ENCODE measurements around the gene SAPCD2. TPM values are rescaled to one million over a fixed set of nuclear protein-coding genes. Genes with fewer than 3 reads are reported as not detected.

Gene SAPCD2
- total RNA-seq, 2 donors from 2014 or later: 5.6 to 21.9 TPM

DNA sequence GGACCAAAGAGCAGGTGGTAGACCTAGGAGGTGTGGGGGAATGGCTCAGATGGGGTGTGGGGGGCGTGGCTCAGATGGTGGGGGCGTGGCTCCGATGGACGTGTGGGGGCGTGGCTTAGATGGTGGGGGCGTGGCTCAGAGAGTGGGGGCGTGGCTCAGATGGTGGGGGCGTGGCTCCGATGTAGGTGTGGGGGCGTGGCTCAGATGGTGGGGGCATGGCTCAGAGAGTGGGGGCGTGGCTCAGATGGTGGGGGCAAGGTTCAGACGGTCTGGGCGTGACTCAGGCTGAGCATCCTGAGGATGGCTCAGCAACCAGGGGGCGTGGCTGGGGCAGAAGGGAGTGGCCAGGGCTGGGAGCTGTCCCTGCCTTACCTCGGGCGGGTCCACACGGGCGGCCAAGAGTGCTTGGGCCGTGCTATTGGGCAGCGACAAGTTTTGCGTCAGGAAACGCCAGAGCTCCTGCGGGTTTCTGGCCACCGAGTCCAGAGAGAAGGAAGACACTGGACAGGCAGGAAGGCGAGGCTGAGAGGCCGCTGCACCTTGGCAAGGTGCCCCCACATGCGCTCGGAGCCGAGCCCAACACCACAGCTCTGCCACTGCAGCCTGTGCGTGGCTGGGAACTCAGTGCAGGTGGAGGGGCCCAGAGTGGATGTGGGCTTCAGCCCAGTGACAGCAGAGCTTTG, 48.2 kb downstream of the SAPCD2 start:
- Mint-ChIP-seq H3K4me3 (no peak overlapping the region), H3K9me3 (no peaks in the 10 kb centered on the region), H3K36me3 (ENCODE audit: low read depth) (peaks cover under 1% of the 10 kb centered on the region), H3K4me1 (no peaks in the 10 kb centered on the region), H3K27ac (no peak overlapping the region), H3K27me3 (no peaks in the 10 kb centered on the region)
- ATAC-seq (replicated peaks): peak; percentile 91

GRCh38 chr9:137021568-137021978, 48.8 kb downstream of the SAPCD2 start:
- Mint-ChIP-seq H3K4me3 (no peak overlapping the region), H3K4me1 (no peaks in the 10 kb centered on the region), H3K36me3 (ENCODE audit: low read depth) (peaks cover 6% of the 10 kb centered on the region), H3K9me3 (no peaks in the 10 kb centered on the region), H3K27ac (no peak overlapping the region), H3K27me3 (no peaks in the 10 kb centered on the region)
- ATAC-seq (replicated peaks): no peak

GRCh38 chr9:137020771-137021567, 49.4 kb downstream of the SAPCD2 start:
- H3K9me3 Mint-ChIP-seq: no peaks in the 10 kb centered on the region
- no peak for ATAC-seq (replicated peaks)
- H3K27me3 Mint-ChIP-seq: no peaks in the 10 kb centered on the region
- no peak overlapping the region for H3K27ac Mint-ChIP-seq
- no peaks in the 10 kb centered on the region for H3K4me1 Mint-ChIP-seq
- H3K36me3 Mint-ChIP-seq (ENCODE audit: low read depth): peaks cover 6% of the 10 kb centered on the region
- no peak overlapping the region for H3K4me3 Mint-ChIP-seq

DNA sequence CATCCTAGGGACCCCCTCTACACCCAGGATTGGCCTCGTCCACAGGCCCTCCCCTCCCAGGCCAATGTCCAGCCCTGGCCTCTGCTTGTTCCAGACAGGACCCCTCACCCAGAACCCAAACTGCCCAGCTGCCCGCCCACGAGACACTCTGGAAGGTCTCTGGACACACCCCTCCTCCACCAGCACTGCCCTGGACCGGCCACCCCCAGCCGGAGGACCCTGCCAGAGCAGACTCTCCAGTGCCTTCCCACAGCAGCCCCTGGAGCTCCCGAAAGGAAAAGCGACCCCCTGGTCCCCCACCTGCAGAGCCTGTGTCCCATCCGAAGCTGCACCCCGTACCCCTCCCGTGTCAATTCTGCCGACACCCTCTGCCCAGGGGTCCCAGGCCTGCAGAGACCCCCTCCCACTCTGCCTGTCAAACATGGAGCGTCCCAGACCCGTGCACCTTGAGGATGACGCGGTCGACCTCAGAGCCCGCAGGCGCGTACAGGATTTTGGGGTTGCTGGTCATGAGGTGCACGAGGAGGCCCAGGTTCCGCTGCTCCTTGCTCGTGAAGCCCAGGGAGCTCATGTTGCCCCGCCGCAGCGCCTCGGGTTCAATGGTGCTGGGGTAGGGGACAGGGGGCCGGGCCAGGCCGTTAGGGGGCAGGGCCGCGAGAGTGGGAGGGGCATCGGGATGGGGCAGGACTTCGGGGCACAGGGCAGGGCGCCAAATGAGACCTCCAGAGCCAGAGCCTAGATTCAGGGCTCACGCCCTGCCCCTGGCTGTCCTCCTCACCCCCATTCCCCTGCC, 50.3 kb downstream of the SAPCD2 start:
- ATAC-seq (replicated peaks): no peak
- H3K27me3 Mint-ChIP-seq: no peaks in the 10 kb centered on the region

GRCh38 chr9:137018761-137019559, 51.4 kb downstream of the SAPCD2 start:
- Mint-ChIP-seq H3K36me3 (ENCODE audit: low read depth) (peaks cover 6% of the 10 kb centered on the region), H3K27ac (no peak overlapping the region)
- ATAC-seq (replicated peaks): no peak

More for the DNA sequence above, 50.3 kb downstream of the SAPCD2 start:
- Mint-ChIP-seq H3K4me3 (no peak overlapping the region), H3K9me3 (no peaks in the 10 kb centered on the region), H3K27ac (no peak overlapping the region), H3K36me3 (ENCODE audit: low read depth) (peaks cover 6% of the 10 kb centered on the region), H3K4me1 (no peaks in the 10 kb centered on the region)

GRCh38 chr9:137017791-137018497, 52.4 kb downstream of the SAPCD2 start:
- no peak for ATAC-seq (replicated peaks)
- no peaks in the 10 kb centered on the region for H3K9me3 Mint-ChIP-seq
- no peaks in the 10 kb centered on the region for H3K4me1 Mint-ChIP-seq
- H3K4me3 Mint-ChIP-seq: no peak overlapping the region
- H3K27me3 Mint-ChIP-seq: no peaks in the 10 kb centered on the region
- no peak overlapping the region for H3K27ac Mint-ChIP-seq
- peaks cover 6% of the 10 kb centered on the region for H3K36me3 Mint-ChIP-seq (ENCODE audit: low read depth)

More at GRCh38 chr9:137018761-137019559, 51.4 kb downstream of the SAPCD2 start:
- no peaks in the 10 kb centered on the region for H3K4me1 Mint-ChIP-seq
- no peak overlapping the region for H3K4me3 Mint-ChIP-seq
- H3K27me3 Mint-ChIP-seq: no peaks in the 10 kb centered on the region
- no peaks in the 10 kb centered on the region for H3K9me3 Mint-ChIP-seq

DNA sequence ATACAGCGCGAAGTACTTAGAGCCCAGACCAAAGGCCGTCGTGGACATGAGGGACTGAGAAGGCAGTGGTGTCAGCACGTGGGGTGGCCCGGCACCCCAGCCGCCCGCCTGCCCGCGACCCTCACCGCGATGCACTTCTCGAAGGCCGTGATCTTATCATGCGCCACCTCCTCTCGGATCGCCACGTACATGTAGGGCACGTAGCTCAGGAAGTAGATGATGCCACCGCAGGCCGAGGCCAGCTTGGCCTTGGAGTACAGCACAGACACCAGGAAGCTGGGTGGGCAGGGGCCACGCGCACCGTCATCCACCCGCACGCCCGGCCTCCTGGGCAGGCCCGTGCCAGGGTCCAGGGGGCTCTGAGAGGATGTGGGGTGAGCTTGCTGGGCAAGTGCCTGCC, 53.3 kb downstream of the SAPCD2 start:
- H3K9me3 Mint-ChIP-seq: no peaks in the 10 kb centered on the region
- ATAC-seq (replicated peaks): no peak
- no peak overlapping the region for H3K27ac Mint-ChIP-seq
- no peaks in the 10 kb centered on the region for H3K27me3 Mint-ChIP-seq
- H3K4me1 Mint-ChIP-seq: no peaks in the 10 kb centered on the region
- H3K4me3 Mint-ChIP-seq: no peak overlapping the region
- peaks cover 6% of the 10 kb centered on the region for H3K36me3 Mint-ChIP-seq (ENCODE audit: low read depth)

DNA sequence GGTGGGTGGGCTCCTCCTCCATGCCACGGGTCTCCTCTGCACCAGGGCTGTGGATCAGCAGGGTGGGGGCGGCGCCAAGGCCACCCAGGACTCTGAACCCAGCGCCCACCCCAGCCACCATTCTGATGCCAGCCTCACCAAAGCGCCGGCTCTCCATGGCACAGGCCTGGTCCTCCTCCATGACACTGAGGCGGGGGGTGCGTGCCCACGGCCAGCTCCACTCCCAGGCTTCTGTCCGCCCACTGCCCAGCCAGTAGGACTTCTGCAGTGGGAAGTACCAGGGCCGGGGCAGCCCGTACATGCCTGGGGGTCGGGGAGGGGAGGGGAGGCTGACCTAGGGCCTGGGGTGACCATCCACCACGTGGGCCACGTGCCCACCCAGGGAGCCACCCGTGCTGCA, 53.9 kb downstream of the SAPCD2 start:
- ATAC-seq (replicated peaks): no peak
- peaks cover 9% of the 10 kb centered on the region for H3K36me3 Mint-ChIP-seq (ENCODE audit: low read depth)
- H3K27me3 Mint-ChIP-seq: no peaks in the 10 kb centered on the region
- H3K27ac Mint-ChIP-seq: no peak overlapping the region
- H3K9me3 Mint-ChIP-seq: no peaks in the 10 kb centered on the region
- H3K4me1 Mint-ChIP-seq: no peaks in the 10 kb centered on the region
- H3K4me3 Mint-ChIP-seq: no peak overlapping the region

GRCh38 chr9:137015976-137016375, 54.4 kb downstream of the SAPCD2 start:
- no peak overlapping the region for H3K27ac Mint-ChIP-seq
- peaks cover 13% of the 10 kb centered on the region for H3K36me3 Mint-ChIP-seq (ENCODE audit: low read depth)
- ATAC-seq (replicated peaks): no peak
- no peaks in the 10 kb centered on the region for H3K27me3 Mint-ChIP-seq
- H3K9me3 Mint-ChIP-seq: no peaks in the 10 kb centered on the region
- no peak overlapping the region for H3K4me3 Mint-ChIP-seq
- H3K4me1 Mint-ChIP-seq: no peaks in the 10 kb centered on the region

DNA sequence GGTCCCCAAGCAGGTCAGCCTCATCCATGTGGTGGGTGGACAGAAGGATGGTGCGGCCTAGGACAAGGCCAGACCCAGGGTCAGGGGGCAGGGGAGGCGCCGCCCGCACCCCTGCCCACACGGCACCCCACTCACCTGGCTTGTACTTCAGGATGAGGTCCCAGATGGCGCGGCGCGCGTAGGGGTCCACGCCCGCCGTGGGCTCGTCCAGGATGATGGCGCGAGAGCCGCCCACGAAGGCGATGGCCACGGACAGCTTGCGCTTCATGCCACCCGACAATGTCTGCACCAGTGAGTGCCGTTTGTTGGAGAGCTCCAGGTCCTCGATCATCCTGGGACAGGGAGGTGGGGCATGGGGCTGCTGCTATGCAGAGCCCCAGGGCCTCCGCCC, 54.8 kb downstream of the SAPCD2 start:
- H3K27me3 Mint-ChIP-seq: no peaks in the 10 kb centered on the region
- H3K36me3 Mint-ChIP-seq (ENCODE audit: low read depth): peaks cover 13% of the 10 kb centered on the region
- H3K27ac Mint-ChIP-seq: no peak overlapping the region
- no peak for ATAC-seq (replicated peaks)
- no peaks in the 10 kb centered on the region for H3K9me3 Mint-ChIP-seq
- H3K4me1 Mint-ChIP-seq: no peaks in the 10 kb centered on the region
- no peak overlapping the region for H3K4me3 Mint-ChIP-seq

DNA sequence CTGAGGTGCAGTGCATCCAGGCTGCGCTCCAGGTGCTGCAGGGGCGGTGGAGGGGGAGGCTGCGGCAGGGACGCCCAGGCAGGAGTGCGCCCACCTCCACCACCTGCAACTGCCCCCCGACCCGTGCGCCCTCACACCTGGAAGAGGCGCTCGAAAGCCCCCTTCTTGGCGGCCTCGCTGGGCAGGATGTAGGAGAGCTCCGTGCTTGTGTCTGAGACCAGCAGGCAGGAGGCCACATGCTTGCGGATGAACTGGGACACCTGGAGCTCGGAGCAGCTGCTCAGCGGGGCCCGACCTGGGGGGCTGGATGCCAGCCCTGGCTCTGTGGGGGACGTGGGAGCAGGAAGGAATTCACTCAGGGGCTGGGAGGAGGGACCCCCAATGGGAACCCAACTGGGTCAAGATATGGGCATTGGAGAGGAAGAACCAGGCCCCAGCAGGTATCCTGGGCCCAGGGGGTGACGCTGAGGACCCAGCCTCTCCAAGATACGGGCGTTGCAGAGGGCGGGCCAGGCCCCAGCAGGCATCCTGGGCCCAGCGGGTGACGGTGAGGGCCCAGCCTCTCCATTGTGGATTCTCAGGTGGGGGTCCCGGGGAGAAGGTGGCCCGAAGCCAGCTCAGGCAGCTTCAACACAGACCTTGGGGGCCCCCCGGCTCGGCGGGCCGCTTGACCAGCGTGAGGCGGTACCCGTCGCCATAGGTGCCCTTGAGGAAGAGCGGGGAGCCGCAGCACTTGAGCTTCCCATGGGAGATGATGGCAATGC, 55.4 kb downstream of the SAPCD2 start:
- Mint-ChIP-seq H3K36me3 (ENCODE audit: low read depth) (peaks cover 13% of the 10 kb centered on the region), H3K4me3 (no peak overlapping the region), H3K27me3 (no peaks in the 10 kb centered on the region), H3K27ac (no peak overlapping the region), H3K9me3 (no peaks in the 10 kb centered on the region), H3K4me1 (no peaks in the 10 kb centered on the region)
- ATAC-seq (replicated peaks): no peak

- no peak overlapping the region for H3K27ac Mint-ChIP-seq
- H3K36me3 Mint-ChIP-seq (ENCODE audit: low read depth): peaks cover 13% of the 10 kb centered on the region
- H3K4me1 Mint-ChIP-seq: no peaks in the 10 kb centered on the region
- no peaks in the 10 kb centered on the region for H3K9me3 Mint-ChIP-seq
- no peak for ATAC-seq (replicated peaks)
- no peak overlapping the region for H3K4me3 Mint-ChIP-seq
- no peaks in the 10 kb centered on the region for H3K27me3 Mint-ChIP-seq
Observed at GRCh38 chr9:137014166-137014565, 56.2 kb downstream of the SAPCD2 start.

GRCh38 chr9:137013571-137013940, 56.8 kb downstream of the SAPCD2 start:
- ATAC-seq (replicated peaks): no peak
- no peak overlapping the region for H3K27ac Mint-ChIP-seq
- no peaks in the 10 kb centered on the region for H3K9me3 Mint-ChIP-seq
- H3K36me3 Mint-ChIP-seq (ENCODE audit: low read depth): peaks cover 13% of the 10 kb centered on the region
- no peaks in the 10 kb centered on the region for H3K4me1 Mint-ChIP-seq
- H3K27me3 Mint-ChIP-seq: no peaks in the 10 kb centered on the region
- no peak overlapping the region for H3K4me3 Mint-ChIP-seq
